ENCODE results near the gene SUGCT.
"Not testable (repeated sequence)": the region's sequence is repeated elsewhere in the genome, so short reads cannot be mapped to it uniquely, and the experiment has no call there.

Gene SUGCT

GRCh38 chr7:40331915-40332314 lies 197.1 kb downstream of the SUGCT start:
- DNase-seq: no peak

GRCh38 chr7:40332516-40332915 lies 197.7 kb downstream of the SUGCT start:
- DNase-seq: no peak

GRCh38 chr7:40341836-40342235 lies 207.0 kb downstream of the SUGCT start:
- no peak for DNase-seq

- DNase-seq: no peak
Measured at GRCh38 chr7:40346554-40346953, 211.7 kb downstream of the SUGCT start.

- no peak for DNase-seq
Measured at GRCh38 chr7:40348126-40348728, 213.4 kb downstream of the SUGCT start.

GRCh38 chr7:40350100-40350499 lies 215.3 kb downstream of the SUGCT start:
- no peak for DNase-seq

GRCh38 chr7:40354711-40355110 lies 219.9 kb downstream of the SUGCT start:
- no peak for DNase-seq

- no peak for DNase-seq
Measured at GRCh38 chr7:40356312-40356711, 221.5 kb downstream of the SUGCT start.

GRCh38 chr7:40356871-40357709 lies 222.3 kb downstream of the SUGCT start:
- no peak for DNase-seq

GRCh38 chr7:40369641-40370277 lies 235.0 kb downstream of the SUGCT start:
- no peak for DNase-seq

GRCh38 chr7:40371806-40372440 lies 237.1 kb downstream of the SUGCT start:
- no peak for DNase-seq

GRCh38 chr7:40374575-40374974 lies 239.8 kb downstream of the SUGCT start:
- DNase-seq: no peak

- DNase-seq: no peak
Measured at GRCh38 chr7:40380111-40380510, 245.3 kb downstream of the SUGCT start.

GRCh38 chr7:40382145-40382544 lies 247.3 kb downstream of the SUGCT start:
- no peak for DNase-seq

- DNase-seq: no peak
Measured at GRCh38 chr7:40393660-40394059, 258.9 kb downstream of the SUGCT start.

GRCh38 chr7:40394400-40394799 lies 259.6 kb downstream of the SUGCT start:
- no peak for DNase-seq

- no peak for DNase-seq
Measured at GRCh38 chr7:40400525-40400924, 265.7 kb downstream of the SUGCT start.

GRCh38 chr7:40401406-40401805 lies 266.6 kb downstream of the SUGCT start:
- DNase-seq: no peak

GRCh38 chr7:40402661-40403060 lies 267.9 kb downstream of the SUGCT start:
- no peak for DNase-seq

- no peak for DNase-seq
Measured at GRCh38 chr7:40403703-40404476, 269.1 kb downstream of the SUGCT start.

- DNase-seq: no peak
Measured at GRCh38 chr7:40405991-40406390, 271.2 kb downstream of the SUGCT start.

GRCh38 chr7:40412323-40412722 lies 277.5 kb downstream of the SUGCT start:
- no peak for DNase-seq

- DNase-seq: not testable (repeated sequence)
Measured at GRCh38 chr7:40414704-40415103, 279.9 kb downstream of the SUGCT start.

Data from stimulated activated CD4-positive, alpha-beta T cell treated with anti-CD3 and anti-CD28 coated beads, Interleukin-4, amount 100 ng/mL, for 4 hours (primary cell).